GM12874 (cell line): ENCODE results near the gene IFNGR2.

ENCODE experiments used
- CTCF ChIP-seq: IDR thresholded peaks from 2 replicates; pipeline ENCODE4 v1.5.1; 2011; ENCODE audit warnings: low read depth, mild to moderate bottlenecking, control low read depth, low read length, moderate library complexity; ENCODE audit not compliant: insufficient read depth

IFNGR2 gene

GRCh38 chr21:33478182-33478581, 75.0 kb downstream of the IFNGR2 start:
- TF ChIP-seq CTCF: no peak

DNA sequence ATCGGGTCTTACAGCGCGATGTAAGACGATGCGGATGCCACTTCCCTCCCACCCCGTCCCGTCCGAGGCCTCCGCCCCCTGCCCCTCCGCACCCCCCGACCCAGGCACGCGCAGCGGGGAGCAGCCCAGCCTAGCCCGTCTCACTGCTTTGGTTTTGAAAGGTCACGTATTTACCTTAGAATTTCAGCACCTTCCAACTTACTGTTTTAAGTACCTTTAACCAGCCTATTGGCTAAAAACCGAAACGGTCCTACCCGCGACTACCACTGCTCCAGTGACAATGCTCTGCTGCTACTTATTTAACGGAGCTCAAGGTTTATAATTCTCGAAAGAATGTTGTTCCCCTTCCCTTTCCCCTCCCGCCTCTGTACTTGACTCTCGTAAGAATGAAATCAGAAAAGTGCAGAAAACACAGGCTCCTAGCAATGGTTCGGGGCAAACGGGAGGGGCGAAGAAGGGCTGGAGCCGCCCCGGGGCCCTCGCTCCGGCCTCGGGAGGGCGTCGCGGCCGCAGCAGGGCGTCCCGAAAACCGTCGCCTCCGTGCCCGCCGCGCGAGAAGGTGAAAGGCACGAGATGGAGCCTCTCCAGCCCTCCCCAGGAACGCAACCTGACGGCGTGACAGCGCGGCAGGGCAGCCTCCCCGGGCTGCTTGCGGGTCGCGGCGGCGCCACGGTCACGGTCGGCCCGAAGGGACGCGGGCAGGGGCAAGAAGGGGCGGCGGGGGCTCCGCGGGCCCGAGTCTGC, 75.9 kb downstream of the IFNGR2 start:
- no peak; the same call in 1 of the 2 replicates for TF ChIP-seq CTCF

DNA sequence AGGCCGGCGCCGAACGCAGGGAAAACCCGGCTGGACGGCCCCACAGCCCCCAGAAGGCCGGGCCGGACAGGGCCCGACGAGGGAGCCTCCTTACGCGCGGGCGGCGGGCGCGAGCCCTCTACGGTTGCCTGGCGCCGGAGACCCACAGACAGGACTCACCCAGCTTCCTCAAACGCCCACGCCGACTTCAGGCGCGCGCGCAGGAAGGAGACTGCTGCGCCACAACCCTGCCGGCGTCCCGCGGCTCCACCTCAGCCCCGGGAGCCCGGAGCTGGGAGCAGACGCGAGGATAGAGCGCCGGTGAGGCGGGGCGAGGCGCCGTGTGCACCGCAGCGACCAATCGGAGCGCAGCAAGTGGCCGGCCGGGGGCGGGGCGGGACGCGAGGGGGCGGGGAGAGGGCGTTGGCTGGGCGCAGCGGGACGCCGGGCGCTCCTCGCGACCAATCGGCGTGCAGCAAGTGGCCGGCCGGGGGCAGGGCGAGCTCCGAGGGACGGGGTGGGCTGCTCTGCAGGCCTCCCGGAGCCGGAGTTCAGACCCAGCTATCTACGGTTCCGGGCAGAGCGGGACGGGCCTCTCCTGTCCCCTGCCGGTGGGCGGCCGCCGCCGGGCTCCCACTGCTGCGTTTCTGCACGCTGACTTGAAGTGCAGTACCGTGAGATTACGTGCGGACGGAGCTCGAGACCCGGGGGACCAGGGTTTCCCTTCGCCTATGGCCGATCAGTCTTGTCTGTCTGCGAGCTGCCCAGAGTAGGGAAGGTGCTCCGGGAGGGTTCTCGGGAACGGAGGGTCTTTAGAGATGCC, 76.7 kb downstream of the IFNGR2 start, which contains the start of gene TMEM50B:
TSS of gene TMEM50B (minus strand) at position 296 of the 802 bp plus-strand sequence. CDS start 11,089 bp downstream, outside the sequence.
- TF ChIP-seq CTCF: peak; percentile 51; the same call in 1 of the 2 replicates

DNA sequence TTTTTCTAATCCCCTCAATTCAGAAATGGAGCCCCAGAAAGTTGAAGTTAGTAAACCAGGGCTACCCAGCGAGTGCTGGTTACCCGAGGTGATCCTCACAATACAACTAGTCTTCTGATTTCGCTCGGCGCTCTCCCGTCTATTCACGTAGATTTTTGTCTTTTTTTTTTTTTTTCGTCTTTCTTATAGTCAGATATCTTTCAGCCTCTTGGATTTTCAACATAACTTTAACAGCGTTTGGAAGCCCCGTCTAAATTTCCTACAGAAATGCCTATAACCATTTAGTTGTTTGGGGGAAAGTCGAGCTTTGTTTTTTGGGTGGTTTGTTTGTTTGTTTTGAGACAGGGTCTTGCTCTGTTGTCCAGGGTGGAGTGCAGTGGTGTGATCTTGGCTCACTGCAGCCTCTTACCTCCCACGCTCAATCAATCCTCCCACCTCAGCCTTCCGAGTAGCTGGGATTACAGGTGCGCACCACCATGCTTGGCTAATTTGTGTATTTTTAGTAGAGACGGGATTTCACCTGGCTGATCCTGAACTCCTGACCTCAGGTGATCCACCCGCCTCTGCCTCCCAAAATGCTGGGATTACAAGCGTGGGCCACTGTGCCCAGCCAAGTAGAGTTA, 77.4 kb downstream of the IFNGR2 start:
- TF ChIP-seq CTCF: no peak

- no peak for TF ChIP-seq CTCF
These were observed 78.2 kb downstream of the IFNGR2 start for GRCh38 chr21:33481314-33481943.
